Neutrophil (primary cell): ENCODE measurements around the gene CDH15.
A peak's percentile ranks its signal among the peaks of the same experiment; 100 is the strongest.

Experiments
- H3K27ac ChIP-seq: fragments of 200-600 bp; sonication (generic); 2 replicates; pipeline ENCODE4 v1.5.1; 2016; ENCODE audit warnings: mild to moderate bottlenecking, moderate library complexity
- H3K27me3 ChIP-seq: fragments of 200-600 bp; sonication (generic); 2 replicates; pipeline ENCODE4 v1.6.0; 2016; ENCODE audit warnings: mild to moderate bottlenecking
- H3K36me3 ChIP-seq: fragments of 200-600 bp; sonication (generic); 2 replicates; pipeline ENCODE4 v1.5.1; 2017
- H3K4me1 ChIP-seq, 2 experiments: fragments of 200-600 bp in 1 of 2; sonication (generic) in 1 of 2; 1 replicate in 1 of 2; 2 replicates in 1 of 2; pipeline versions ENCODE4 v1.5.1 to v1.6.1; 2013 to 2016; ENCODE audit warnings: low read depth in 1 of 2, low read length in 1 of 2, mild to moderate bottlenecking in 1 of 2, moderate library complexity in 1 of 2; ENCODE audit not compliant: control insufficient read depth in 1 of 2, insufficient read depth in 1 of 2
- H3K4me3 ChIP-seq, 2 experiments: fragments of 200-600 bp in 1 of 2; sonication (generic) in 1 of 2; 1 replicate in 1 of 2; 2 replicates in 1 of 2; pipeline ENCODE4 v1.5.1; 2013 to 2016; ENCODE audit warnings: low read depth in 1 of 2, low read length in 1 of 2, mild to moderate bottlenecking in 1 of 2, moderate library complexity in 1 of 2
- H3K9me3 ChIP-seq: fragments of 200-600 bp; sonication (generic); 2 replicates; pipeline ENCODE4 v1.5.1; 2016
- TF ChIP-seq, protein P1 (sequence below): fragments of 200-600 bp; sonication (generic); IDR thresholded peaks from 2 replicates; pipeline ENCODE4 v1.5.1; 2016; ENCODE audit warnings: antibody characterized with exemption

The CDH15 gene

DNA sequence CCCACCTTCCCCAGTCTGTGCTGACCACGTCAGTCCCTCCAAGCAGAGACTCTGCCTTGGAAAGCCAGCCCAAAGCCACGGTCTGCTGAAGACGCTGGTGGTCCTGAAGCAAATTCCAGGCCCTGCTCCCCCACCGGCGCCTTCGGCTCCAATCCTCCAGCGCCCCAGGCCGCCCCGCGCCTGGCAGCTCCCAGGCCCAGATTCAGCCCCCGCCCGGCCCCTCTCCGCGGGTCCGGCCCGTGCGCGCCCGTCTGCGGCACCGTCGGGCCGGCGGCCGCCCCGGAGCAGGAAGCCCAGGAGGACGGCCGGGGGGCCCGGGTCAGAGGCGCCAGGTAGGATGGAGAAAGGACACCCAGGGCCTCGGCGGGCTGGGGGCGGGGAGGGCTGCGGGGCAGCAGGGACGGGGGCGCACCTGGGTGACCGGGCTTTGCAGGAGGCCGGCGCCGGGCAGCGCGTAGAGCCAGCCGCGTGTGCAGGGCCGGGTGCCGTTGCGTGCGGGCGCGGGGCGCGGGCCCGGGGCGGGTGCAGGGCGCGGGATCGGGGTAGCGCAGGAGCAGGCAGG is 29.4 kb downstream of the CDH15 start:
- H3K4me1 ChIP-seq: peaks cover 21 to 28% of the 10 kb centered on the region in 2 experiments

DNA sequence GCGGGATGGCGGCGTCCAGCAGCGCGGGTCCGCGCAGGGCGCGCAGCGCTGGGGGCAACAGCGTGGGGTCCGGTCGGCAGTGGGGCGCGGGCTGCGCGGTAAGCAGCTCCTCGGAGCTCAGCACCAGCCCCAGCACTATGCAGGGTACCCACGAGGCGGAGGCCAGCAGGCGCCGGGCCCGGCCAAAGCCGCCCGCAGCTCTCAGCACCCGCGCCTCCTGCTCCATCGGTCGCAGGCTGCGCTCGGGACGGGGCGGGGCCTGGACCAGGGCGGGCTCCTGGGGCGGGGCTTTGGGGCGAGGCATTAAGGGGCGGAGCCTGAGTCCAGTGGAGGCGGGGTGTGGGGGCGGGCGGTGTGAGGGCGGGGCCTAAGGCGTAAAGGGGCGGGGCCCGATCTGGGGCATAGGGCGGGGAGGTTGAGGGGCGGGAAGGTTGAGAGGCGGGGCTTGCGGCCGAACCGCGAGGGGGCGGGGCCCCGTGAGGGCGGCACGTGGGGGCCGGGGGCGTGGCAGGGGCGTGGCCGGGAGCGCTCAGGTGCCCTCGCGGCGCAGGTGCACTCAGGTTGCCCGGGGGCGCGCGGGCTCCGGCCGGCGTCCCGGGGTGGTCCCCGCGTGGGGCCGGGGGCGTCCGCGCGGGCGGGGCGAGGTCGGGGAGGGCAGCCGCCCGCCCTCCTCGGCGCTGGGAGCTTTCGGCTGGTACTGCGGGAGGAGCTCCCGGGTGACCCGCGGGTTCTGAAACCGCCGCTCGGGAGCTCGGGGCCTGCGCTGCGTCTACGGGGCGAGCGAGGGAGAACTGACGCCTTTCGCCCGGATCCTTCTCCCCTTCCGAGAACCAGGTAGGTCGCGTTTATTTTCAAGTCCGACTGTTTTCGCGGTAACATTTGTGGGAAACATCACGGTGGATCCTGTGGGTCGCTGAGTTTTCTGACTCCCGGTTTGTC is 30.2 kb downstream of the CDH15 start:
- Histone ChIP-seq H3K27me3 (peaks cover 82% of the 10 kb centered on the region), H3K27ac (no peak overlapping the region), H3K36me3 (no peaks in the 10 kb centered on the region), H3K4me3 (peak overlapping the region; percentile 45 to 54), H3K4me1 (peaks cover 21 to 28% of the 10 kb centered on the region in 2 experiments), H3K9me3 (no peaks in the 10 kb centered on the region)
- TF ChIP-seq, protein P1, sequence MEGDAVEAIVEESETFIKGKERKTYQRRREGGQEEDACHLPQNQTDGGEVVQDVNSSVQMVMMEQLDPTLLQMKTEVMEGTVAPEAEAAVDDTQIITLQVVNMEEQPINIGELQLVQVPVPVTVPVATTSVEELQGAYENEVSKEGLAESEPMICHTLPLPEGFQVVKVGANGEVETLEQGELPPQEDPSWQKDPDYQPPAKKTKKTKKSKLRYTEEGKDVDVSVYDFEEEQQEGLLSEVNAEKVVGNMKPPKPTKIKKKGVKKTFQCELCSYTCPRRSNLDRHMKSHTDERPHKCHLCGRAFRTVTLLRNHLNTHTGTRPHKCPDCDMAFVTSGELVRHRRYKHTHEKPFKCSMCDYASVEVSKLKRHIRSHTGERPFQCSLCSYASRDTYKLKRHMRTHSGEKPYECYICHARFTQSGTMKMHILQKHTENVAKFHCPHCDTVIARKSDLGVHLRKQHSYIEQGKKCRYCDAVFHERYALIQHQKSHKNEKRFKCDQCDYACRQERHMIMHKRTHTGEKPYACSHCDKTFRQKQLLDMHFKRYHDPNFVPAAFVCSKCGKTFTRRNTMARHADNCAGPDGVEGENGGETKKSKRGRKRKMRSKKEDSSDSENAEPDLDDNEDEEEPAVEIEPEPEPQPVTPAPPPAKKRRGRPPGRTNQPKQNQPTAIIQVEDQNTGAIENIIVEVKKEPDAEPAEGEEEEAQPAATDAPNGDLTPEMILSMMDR: no peak

More for the DNA sequence above, 29.4 kb downstream of the CDH15 start:
- no peaks in the 10 kb centered on the region for H3K36me3 ChIP-seq
- no peaks in the 10 kb centered on the region for H3K9me3 ChIP-seq
- no peak overlapping the region for H3K27ac ChIP-seq
- TF ChIP-seq, protein P1: no peak
- H3K27me3 ChIP-seq: peaks cover 75% of the 10 kb centered on the region
- peak overlapping the region; percentile 35 to 47 for H3K4me3 ChIP-seq

DNA sequence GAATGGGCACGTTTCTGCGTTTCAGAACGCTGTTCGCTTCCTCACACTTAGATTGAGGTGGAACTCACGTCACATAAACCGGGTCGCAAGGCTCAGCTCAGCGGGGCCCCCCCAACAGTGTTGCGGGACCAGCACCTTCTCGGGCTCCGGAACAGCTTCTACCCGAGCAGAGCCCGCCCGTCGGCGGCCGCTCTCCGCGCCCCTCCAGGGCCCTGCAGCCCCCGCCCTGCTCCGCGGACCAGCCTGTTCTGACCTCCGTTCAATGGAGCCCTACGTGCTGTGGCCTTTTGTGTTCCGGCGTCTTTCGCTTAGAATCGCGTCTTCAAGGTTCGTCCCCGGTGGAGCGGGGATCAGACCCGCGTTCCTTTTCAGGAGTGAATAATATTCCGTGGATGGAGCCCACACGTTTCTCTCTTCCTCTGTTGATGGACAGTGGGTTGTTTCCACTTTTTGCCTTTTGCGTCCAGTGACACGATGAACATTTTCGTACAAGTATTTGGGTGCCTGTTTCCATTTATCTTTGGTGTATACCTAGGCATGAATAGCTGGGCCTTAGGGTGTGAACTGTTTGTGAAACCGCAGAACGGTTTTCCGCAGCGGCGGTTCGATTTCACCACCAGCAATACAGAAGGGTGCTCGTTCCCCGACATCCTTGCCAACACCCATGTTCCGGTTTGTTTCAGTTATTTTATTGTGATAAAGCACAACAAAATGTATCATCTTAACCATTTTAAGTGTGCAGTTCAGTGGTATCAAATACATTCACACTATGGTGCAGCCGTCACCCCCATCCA is 31.1 kb downstream of the CDH15 start:
- TF ChIP-seq, protein P1: no peak
- Histone ChIP-seq H3K36me3 (no peaks in the 10 kb centered on the region), H3K4me3 (peak overlapping the region in 1 of 2 experiments; percentile 15), H3K27ac (no peak overlapping the region), H3K27me3 (peaks cover 83% of the 10 kb centered on the region), H3K9me3 (no peaks in the 10 kb centered on the region), H3K4me1 (peaks cover 21 to 28% of the 10 kb centered on the region in 2 experiments)

DNA sequence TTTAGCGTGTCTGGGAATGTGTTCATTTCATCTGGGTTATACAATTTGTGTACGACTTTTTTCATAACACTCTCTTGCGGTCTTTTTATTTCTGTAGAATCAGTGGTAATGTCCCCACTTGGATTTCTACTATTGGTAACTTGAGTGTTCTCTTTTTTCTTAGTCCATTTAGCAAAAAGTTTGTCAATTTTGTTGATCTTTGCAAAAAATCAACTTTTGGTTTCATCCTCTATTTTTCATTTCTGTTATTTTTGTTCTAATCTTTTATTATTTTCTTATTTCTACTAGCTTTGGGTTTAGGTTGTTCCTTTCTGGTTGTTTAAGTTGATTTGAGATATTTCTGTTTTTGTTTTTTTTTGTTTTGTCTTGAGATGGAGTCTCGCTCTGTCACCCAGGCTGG is 36.4 kb downstream of the CDH15 start:
- no peak overlapping the region for H3K27ac ChIP-seq
- peaks cover 60% of the 10 kb centered on the region for H3K27me3 ChIP-seq
- no peak overlapping the region for H3K4me3 ChIP-seq
- H3K36me3 ChIP-seq: no peaks in the 10 kb centered on the region
- H3K9me3 ChIP-seq: no peaks in the 10 kb centered on the region
- no peaks in the 10 kb centered on the region for H3K4me1 ChIP-seq
- TF ChIP-seq, protein P1: no peak

DNA sequence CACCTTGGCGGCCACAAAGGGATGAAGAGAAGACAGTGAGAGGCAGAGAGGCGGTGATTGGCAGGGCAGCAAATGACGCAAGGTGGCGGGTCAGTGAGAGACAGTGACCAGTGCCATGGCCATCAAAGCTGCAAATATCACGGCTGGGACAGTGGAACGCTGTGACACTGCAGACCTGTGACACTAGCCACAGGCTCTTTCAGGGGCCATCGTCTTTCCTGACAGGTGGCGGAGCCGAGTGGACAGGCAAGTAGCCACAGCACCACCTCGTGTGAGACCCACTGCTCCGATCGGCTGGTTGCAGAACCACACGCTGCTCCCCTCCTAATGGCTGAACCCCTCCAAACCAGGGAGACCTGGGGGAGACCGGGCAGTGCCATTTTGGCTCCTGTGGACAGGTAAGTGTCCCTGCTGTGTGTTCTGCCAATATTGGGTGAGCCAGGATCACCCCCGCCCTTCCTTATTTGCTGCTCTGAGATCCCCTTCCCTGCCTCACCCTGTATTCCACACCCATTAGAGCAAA is 38.0 kb downstream of the CDH15 start:
- H3K9me3 ChIP-seq: no peaks in the 10 kb centered on the region
- TF ChIP-seq, protein P1: no peak
- no peak overlapping the region for H3K4me3 ChIP-seq
- no peaks in the 10 kb centered on the region for H3K4me1 ChIP-seq
- no peaks in the 10 kb centered on the region for H3K36me3 ChIP-seq
- peaks cover 44% of the 10 kb centered on the region for H3K27me3 ChIP-seq
- no peak overlapping the region for H3K27ac ChIP-seq
